ENCODE data around the gene MLF1.
"Not testable (repeated sequence)": the region's sequence is repeated elsewhere in the genome, so short reads cannot be mapped to it uniquely, and the experiment has no call there.

Gene MLF1

DNA sequence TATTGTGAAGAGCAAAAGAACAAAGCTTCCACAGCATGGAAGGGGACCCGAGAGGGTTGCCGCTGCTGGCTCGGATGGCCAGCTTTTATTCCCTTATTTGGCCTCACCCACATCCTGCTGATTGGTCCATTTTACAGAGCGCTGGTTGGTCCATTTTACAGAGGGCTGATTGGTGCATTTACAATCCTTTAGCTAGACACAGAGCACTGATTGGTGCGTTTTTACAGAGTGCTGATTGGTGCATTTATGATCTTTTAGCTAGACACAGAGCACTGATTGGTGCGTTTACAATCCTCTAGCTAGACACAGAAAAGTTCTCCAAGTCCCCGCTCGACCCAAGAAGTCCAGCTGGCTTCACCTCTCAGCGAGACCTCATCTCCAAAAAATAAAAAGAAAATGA lies 21.1 kb upstream of the MLF1 start:
- not testable (repeated sequence) for H3K27ac ChIP-seq (ENCODE audit: insufficient read depth, low read length, poor library complexity, severe bottlenecking); DNase-seq; H3K4me1 ChIP-seq (ENCODE audit: control insufficient read depth, insufficient read depth, low read length, poor library complexity, severe bottlenecking); H3K27me3 ChIP-seq (replicated peaks; ENCODE audit: control insufficient read depth, insufficient read depth, low read length, poor library complexity, severe bottlenecking); H3K36me3 ChIP-seq (ENCODE audit: control insufficient read depth, insufficient read depth, low read length); H3K4me3 ChIP-seq (ENCODE audit: insufficient read depth, low read depth, low read length, poor library complexity, severe bottlenecking); H3K9me3 ChIP-seq (ENCODE audit: control insufficient read depth, low read length)

DNA sequence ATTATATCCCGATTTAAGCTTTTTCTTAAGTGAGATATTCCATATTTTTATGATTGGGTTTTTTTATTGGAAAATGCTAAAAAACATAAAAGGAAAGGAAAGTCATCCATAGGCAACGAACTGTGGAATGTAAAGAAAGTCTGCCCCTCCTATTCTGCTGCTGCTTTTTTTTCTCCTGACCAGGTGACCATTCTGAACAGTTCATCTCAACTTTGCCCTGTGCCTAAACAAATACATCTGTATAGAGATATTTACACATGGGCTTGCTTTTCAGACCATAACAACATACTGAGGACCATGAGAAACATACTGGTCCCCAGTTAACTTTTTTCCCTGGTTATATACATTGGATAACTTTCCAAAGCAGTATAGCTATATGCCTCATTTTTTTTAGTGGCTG lies 18.9 kb upstream of the MLF1 start:
- no peak overlapping the region for H3K4me3 ChIP-seq (ENCODE audit: insufficient read depth, low read depth, low read length, poor library complexity, severe bottlenecking)
- H3K27ac ChIP-seq (ENCODE audit: insufficient read depth, low read length, poor library complexity, severe bottlenecking) = no peak overlapping the region
- DNase-seq = no peak
- H3K27me3 ChIP-seq (replicated peaks; ENCODE audit: control insufficient read depth, insufficient read depth, low read length, poor library complexity, severe bottlenecking) = no peaks in the 10 kb centered on the region
- H3K9me3 ChIP-seq (ENCODE audit: control insufficient read depth, low read length) = no peaks in the 10 kb centered on the region
- no peaks in the 10 kb centered on the region for H3K4me1 ChIP-seq (ENCODE audit: control insufficient read depth, insufficient read depth, low read length, poor library complexity, severe bottlenecking)
- no peaks in the 10 kb centered on the region for H3K36me3 ChIP-seq (ENCODE audit: control insufficient read depth, insufficient read depth, low read length)

DNA sequence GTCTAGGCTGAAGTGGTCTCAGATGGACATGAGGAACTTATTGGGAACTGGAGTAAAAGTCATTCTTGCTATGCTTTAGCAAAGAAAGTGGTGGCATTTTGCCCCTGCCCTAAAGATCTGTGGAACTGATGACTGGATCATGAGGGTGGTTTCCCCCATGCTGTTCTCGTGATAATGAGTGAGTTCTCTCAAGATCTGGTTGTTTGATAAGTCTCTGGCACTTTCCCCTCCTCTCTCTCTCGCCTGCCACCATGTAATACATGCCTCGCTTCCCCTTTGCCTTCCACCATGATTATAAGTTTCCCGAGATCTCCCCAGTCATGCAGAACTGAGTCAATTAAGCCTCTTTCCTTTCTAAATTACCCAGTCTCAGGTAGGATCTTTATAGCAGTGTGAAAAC lies 11.5 kb upstream of the MLF1 start:
- no peak overlapping the region for H3K4me3 ChIP-seq (ENCODE audit: insufficient read depth, low read depth, low read length, poor library complexity, severe bottlenecking)
- H3K27me3 ChIP-seq (replicated peaks; ENCODE audit: control insufficient read depth, insufficient read depth, low read length, poor library complexity, severe bottlenecking) = no peaks in the 10 kb centered on the region
- no peak overlapping the region for H3K27ac ChIP-seq (ENCODE audit: insufficient read depth, low read length, poor library complexity, severe bottlenecking)
- H3K36me3 ChIP-seq (ENCODE audit: control insufficient read depth, insufficient read depth, low read length) = no peaks in the 10 kb centered on the region
- no peaks in the 10 kb centered on the region for H3K4me1 ChIP-seq (ENCODE audit: control insufficient read depth, insufficient read depth, low read length, poor library complexity, severe bottlenecking)
- no peak for DNase-seq
- H3K9me3 ChIP-seq (ENCODE audit: control insufficient read depth, low read length) = no peaks in the 10 kb centered on the region

DNA sequence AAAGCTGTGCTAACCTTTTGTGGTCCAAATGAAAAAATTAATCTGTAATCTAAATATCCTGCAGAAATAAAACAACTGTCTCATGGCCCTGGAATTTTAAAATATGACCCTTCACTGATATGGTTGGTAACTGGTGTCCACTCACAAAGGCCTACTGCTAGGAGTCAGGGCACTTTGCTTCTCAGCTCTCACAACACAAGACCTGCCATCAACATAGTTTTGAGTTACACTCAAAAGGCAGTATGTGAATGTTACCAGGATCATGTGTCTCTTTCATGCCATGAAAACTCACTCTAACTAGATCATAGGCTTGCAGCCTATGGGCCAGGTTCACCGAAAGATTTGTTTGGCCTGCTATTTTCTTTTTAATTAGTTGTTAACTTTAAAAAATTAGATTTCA lies 10.0 kb upstream of the MLF1 start:
- Histone ChIP-seq H3K4me1 (ENCODE audit: control insufficient read depth, insufficient read depth, low read length, poor library complexity, severe bottlenecking) (no peaks in the 10 kb centered on the region), H3K27me3 (replicated peaks; ENCODE audit: control insufficient read depth, insufficient read depth, low read length, poor library complexity, severe bottlenecking) (no peaks in the 10 kb centered on the region), H3K4me3 (ENCODE audit: insufficient read depth, low read depth, low read length, poor library complexity, severe bottlenecking) (no peak overlapping the region), H3K9me3 (ENCODE audit: control insufficient read depth, low read length) (no peaks in the 10 kb centered on the region), H3K27ac (ENCODE audit: insufficient read depth, low read length, poor library complexity, severe bottlenecking) (no peak overlapping the region), H3K36me3 (ENCODE audit: control insufficient read depth, insufficient read depth, low read length) (no peaks in the 10 kb centered on the region)
- no peak for DNase-seq

DNA sequence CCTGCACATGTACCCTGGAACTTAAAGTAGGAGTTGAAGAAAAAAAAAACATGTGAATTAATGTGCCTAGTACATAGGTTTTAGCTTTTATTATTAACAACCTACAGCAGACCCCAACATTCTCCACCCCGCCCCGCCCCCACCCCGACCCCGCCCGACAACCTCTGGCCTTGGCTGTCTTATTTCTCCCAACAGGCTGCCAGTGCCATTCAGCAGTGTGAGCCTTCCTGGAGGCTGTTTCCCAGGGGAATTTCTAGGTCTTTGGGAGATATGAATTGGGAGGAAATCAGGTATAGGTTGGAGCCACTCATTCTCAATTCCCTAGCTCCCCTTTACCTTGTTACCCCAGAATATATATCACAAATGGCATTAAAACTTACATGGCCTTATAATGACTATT lies 8.3 kb upstream of the MLF1 start:
- Histone ChIP-seq H3K9me3 (ENCODE audit: control insufficient read depth, low read length) (no peaks in the 10 kb centered on the region), H3K27ac (ENCODE audit: insufficient read depth, low read length, poor library complexity, severe bottlenecking) (no peak overlapping the region), H3K4me3 (ENCODE audit: insufficient read depth, low read depth, low read length, poor library complexity, severe bottlenecking) (no peak overlapping the region), H3K36me3 (ENCODE audit: control insufficient read depth, insufficient read depth, low read length) (no peaks in the 10 kb centered on the region), H3K27me3 (replicated peaks; ENCODE audit: control insufficient read depth, insufficient read depth, low read length, poor library complexity, severe bottlenecking) (no peaks in the 10 kb centered on the region), H3K4me1 (ENCODE audit: control insufficient read depth, insufficient read depth, low read length, poor library complexity, severe bottlenecking) (no peaks in the 10 kb centered on the region)
- DNase-seq = no peak

DNA sequence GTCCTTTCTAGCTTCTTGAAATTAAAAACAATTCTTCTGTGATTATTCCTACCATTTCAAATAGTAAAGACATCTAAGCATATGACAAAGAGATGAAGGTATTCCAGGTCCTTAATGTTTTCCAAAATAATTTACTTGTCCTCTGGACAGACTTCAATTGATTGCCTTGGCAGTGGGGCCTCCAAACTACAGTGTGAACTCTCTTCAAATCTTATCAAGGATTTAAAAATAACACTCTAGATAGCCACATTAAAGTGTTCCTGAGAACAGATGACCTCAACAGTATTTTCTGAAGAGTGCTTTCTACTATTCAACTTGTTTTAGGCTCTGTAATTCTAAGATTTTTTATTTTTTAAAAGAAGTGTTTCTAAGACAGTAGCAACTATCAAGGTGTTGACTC lies 7.9 kb upstream of the MLF1 start:
- H3K36me3 ChIP-seq (ENCODE audit: control insufficient read depth, insufficient read depth, low read length) = no peaks in the 10 kb centered on the region
- no peaks in the 10 kb centered on the region for H3K27me3 ChIP-seq (replicated peaks; ENCODE audit: control insufficient read depth, insufficient read depth, low read length, poor library complexity, severe bottlenecking)
- DNase-seq = no peak

DNA sequence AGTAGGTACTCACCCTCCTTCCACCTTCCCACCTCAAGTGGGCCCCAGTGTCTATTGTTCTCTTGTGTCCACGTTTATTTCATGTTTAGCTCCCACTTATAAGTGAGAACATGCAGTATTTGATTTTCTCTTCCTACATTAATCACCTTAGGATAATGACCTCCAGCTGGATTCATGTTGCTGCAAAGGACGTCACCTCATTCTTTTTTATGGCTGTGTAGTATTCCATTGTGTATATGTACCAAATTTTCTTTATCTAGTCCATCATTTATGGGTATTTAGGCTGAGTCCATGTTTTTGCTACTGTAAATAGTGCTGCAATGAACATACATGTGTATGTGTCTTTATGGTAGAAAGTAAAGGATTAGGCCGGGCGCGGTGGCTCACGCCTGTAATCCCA lies 5.9 kb upstream of the MLF1 start:
- H3K9me3 ChIP-seq (ENCODE audit: control insufficient read depth, low read length) = no peaks in the 10 kb centered on the region
- no peaks in the 10 kb centered on the region for H3K36me3 ChIP-seq (ENCODE audit: control insufficient read depth, insufficient read depth, low read length)
- DNase-seq = no peak
- H3K4me1 ChIP-seq (ENCODE audit: control insufficient read depth, insufficient read depth, low read length, poor library complexity, severe bottlenecking) = no peaks in the 10 kb centered on the region
- no peak overlapping the region for H3K27ac ChIP-seq (ENCODE audit: insufficient read depth, low read length, poor library complexity, severe bottlenecking)
- H3K27me3 ChIP-seq (replicated peaks; ENCODE audit: control insufficient read depth, insufficient read depth, low read length, poor library complexity, severe bottlenecking) = no peaks in the 10 kb centered on the region
- no peak overlapping the region for H3K4me3 ChIP-seq (ENCODE audit: insufficient read depth, low read depth, low read length, poor library complexity, severe bottlenecking)

More for the DNA sequence above, 7.9 kb upstream of the MLF1 start:
- Histone ChIP-seq H3K9me3 (ENCODE audit: control insufficient read depth, low read length) (no peaks in the 10 kb centered on the region), H3K4me1 (ENCODE audit: control insufficient read depth, insufficient read depth, low read length, poor library complexity, severe bottlenecking) (no peaks in the 10 kb centered on the region), H3K27ac (ENCODE audit: insufficient read depth, low read length, poor library complexity, severe bottlenecking) (no peak overlapping the region), H3K4me3 (ENCODE audit: insufficient read depth, low read depth, low read length, poor library complexity, severe bottlenecking) (no peak overlapping the region)

DNA sequence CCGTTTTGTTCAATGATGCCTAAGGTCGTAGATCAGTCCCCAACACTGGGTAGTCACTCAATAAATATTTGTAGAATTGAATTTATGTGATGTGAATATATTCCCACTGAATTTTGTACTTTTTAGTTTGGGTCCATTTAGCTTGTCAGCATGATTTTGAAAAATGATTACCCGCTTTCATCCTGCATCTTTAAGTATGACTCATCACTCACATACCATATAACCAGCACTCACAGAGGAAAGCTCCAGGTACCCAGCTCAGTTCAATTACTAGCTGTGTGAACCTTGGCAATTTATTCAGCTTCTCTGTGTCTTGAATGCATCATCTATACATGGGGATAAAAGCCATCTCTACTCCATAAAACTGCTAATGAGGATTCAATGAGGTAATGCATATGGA lies 2.2 kb upstream of the MLF1 start:
- no peak for DNase-seq
- H3K36me3 ChIP-seq (ENCODE audit: control insufficient read depth, insufficient read depth, low read length) = no peaks in the 10 kb centered on the region
- peaks cover 7% of the 10 kb centered on the region for H3K4me1 ChIP-seq (ENCODE audit: control insufficient read depth, insufficient read depth, low read length, poor library complexity, severe bottlenecking)
- H3K9me3 ChIP-seq (ENCODE audit: control insufficient read depth, low read length) = no peaks in the 10 kb centered on the region
- peaks cover 5% of the 10 kb centered on the region for H3K27me3 ChIP-seq (replicated peaks; ENCODE audit: control insufficient read depth, insufficient read depth, low read length, poor library complexity, severe bottlenecking)
- no peak overlapping the region for H3K27ac ChIP-seq (ENCODE audit: insufficient read depth, low read length, poor library complexity, severe bottlenecking)
- H3K4me3 ChIP-seq (ENCODE audit: insufficient read depth, low read depth, low read length, poor library complexity, severe bottlenecking) = no peak overlapping the region

DNA sequence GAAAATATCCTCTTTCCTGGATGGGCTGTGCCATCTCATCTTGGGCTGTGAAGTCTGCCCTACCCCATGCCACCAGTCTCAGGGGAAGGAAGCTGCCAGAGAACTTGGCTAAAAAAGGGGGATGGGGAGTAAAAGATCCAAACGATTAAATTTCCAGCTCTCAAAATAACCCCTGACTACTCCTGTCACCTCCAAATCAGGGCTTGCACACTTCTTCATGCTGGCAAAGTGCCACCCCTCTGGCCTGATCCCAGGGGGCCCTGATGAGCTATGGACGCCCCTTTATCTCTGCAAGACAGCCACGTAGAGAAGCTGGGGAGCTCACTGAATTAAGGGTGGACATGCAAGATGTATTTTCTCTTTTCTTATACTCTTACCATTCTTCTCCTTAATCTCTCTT lies 1.2 kb upstream of the MLF1 start:
- no peak for DNase-seq
- Histone ChIP-seq H3K27ac (ENCODE audit: insufficient read depth, low read length, poor library complexity, severe bottlenecking) (no peak overlapping the region), H3K4me1 (ENCODE audit: control insufficient read depth, insufficient read depth, low read length, poor library complexity, severe bottlenecking) (peaks cover 7% of the 10 kb centered on the region), H3K4me3 (ENCODE audit: insufficient read depth, low read depth, low read length, poor library complexity, severe bottlenecking) (no peak overlapping the region), H3K36me3 (ENCODE audit: control insufficient read depth, insufficient read depth, low read length) (no peaks in the 10 kb centered on the region), H3K9me3 (ENCODE audit: control insufficient read depth, low read length) (no peaks in the 10 kb centered on the region), H3K27me3 (replicated peaks; ENCODE audit: control insufficient read depth, insufficient read depth, low read length, poor library complexity, severe bottlenecking) (peaks cover 5% of the 10 kb centered on the region)

DNA sequence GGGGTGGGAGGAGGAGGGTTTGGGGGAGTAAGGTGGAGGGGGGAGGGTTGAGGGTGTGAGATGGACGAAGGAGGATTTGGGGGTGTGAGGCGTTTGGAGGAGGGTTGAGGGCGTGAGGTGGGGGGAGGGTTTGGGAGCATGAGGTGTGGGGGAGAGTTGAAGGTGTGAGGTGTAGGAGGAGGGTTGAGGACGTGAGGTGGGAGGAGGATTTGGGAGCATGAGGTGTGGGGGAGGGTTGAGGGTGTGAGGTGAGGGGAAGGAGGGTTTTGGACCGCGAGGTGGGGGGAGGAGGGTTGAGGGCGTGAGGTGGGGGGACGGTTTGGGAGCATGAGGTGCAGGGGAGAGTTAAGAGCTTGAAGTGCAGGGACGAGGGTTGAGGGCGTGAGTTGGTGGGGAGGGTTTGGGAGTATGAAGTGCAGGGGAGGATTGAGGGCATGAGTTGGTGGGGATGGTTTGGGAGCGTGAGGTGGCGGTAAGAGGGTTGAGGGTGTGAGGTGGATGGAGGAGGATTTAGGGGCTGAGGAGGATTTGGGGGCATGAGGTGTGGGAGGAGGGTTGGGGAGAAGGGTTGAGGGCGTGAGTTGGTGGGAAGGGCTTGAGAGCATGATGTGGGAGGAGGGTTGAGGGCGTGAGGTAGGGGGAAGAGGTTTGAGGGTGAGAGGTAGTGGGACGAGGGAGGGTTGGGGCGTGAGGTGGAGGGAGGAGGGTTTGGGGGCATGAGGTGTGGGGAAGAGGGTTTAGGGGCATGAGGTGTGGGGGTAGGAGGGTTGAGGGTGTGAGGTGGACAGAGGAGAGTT lies 1.2 kb downstream of the MLF1 start:
- Histone ChIP-seq H3K27me3 (replicated peaks; ENCODE audit: control insufficient read depth, insufficient read depth, low read length, poor library complexity, severe bottlenecking) (peaks cover 5% of the 10 kb centered on the region), H3K27ac (ENCODE audit: insufficient read depth, low read length, poor library complexity, severe bottlenecking) (no peak overlapping the region), H3K4me1 (ENCODE audit: control insufficient read depth, insufficient read depth, low read length, poor library complexity, severe bottlenecking) (peaks cover 7% of the 10 kb centered on the region), H3K4me3 (ENCODE audit: insufficient read depth, low read depth, low read length, poor library complexity, severe bottlenecking) (no peak overlapping the region), H3K9me3 (ENCODE audit: control insufficient read depth, low read length) (no peaks in the 10 kb centered on the region), H3K36me3 (ENCODE audit: control insufficient read depth, insufficient read depth, low read length) (no peaks in the 10 kb centered on the region)
- no peak for DNase-seq
